Nephron (organoid): Measurements from ENCODE around the gene THRA.

ENCODE experiments used
- H3K27ac Mint-ChIP-seq, 3 experiments: 2 replicates each; pipeline ENCODE4 v1.8.0; 2020; ENCODE audit warnings: mixed read lengths in 3 of 3, mild to moderate bottlenecking in 2 of 3, moderate library complexity in 1 of 3
- H3K27me3 Mint-ChIP-seq: 2 replicates; pipeline ENCODE4 v1.8.0; 2021; ENCODE audit warnings: low read depth, mild to moderate bottlenecking, moderate library complexity, mixed read lengths
- H3K36me3 Mint-ChIP-seq: 2 replicates; pipeline ENCODE4 v1.8.0; 2020; ENCODE audit warnings: low read depth, mixed read lengths
- H3K4me1 Mint-ChIP-seq: 2 replicates; pipeline ENCODE4 v1.8.0; 2020; ENCODE audit warnings: mixed read lengths
- H3K4me3 Mint-ChIP-seq, 3 experiments: 2 replicates each; pipeline ENCODE4 v1.8.0; 2020; ENCODE audit warnings: mild to moderate bottlenecking in 3 of 3, mixed read lengths in 3 of 3, moderate library complexity in 2 of 3
- H3K9me3 Mint-ChIP-seq: 2 replicates; pipeline ENCODE4 v1.8.0; 2020; ENCODE audit warnings: mixed read lengths
- CTCF ChIP-seq, 3 experiments: fragments of 200-600 bp; sonication (generic); IDR thresholded peaks; one replicate each; pipeline ENCODE4 v1.5.0; 2021; ENCODE audit warnings: antibody characterized with exemption in 3 of 3; ENCODE audit not compliant: unreplicated experiment in 3 of 3

The THRA gene

DNA sequence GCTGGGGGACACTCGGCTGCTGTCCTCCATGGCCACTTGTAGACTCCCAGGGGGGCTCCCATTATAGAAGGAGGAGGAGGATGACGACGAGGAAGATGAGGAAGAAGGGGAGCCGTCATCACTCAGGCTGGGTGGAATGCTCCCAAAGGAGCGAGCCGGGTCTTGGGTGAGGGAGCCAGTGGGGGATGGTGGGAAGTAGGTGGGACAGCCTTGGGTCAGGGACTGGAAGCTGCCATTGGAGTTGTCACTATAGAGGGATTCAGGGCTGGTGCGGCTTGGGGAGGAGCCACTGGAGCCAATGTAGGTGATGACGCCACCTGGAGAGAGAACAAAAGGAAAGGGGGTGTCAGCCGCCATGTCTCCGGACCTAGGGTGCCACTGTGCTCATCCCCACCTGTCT lies 34.3 kb downstream of the THRA start:
- Mint-ChIP-seq H3K36me3 (peaks cover 18% of the 10 kb centered on the region), H3K27ac (no peak overlapping the region), H3K27me3 (no peaks in the 10 kb centered on the region)

DNA sequence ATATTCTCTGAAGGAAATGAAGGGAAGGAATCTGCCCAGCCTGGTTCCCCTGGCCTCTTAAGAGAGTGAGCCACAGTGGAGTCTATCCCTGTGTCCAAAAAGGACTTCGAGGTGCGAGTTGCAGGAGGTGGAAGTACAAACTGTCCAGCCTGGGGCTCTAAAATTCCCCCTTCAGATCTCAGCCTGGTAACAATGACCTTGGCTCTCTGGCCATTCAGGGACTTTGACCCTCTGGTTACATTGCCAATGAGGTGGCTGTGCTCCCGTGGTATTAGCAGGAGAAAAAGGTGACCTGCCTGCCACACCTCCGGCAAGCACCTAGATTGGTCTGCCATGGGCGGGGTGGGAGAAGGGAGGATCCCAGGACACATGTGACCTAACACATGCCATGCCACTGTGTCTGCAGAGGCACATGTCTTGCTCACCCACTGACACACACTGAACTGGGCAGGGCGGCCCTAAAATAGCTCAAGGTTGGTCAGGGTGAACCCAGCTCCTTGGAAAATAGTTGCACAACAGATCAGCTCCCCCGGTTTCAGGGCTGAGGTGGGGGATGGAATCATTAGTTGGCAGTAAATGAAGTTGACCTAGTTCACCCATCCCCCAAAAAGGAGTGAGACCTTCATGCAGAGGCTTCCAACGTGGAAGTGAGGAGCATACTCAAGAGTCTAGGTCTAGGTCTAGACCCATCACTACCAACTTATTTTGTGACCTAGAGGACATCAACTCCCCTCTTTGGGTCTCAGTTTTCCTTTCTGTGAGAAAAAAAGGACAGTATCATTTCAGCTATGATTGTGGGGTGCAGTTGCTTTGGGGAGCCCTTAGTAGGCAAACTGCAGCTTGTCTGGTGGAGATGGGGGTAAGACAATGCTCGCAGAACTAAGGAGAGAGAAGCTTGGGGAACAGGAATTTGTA lies 35.4 kb downstream of the THRA start:
- Mint-ChIP-seq H3K27ac (peak overlapping the region; percentile 65 to 97 (median 79)), H3K4me3 (peak overlapping the region; percentile 76 to 84 (median 83)), H3K27me3 (no peaks in the 10 kb centered on the region), H3K36me3 (peaks cover 18% of the 10 kb centered on the region), H3K9me3 (no peaks in the 10 kb centered on the region), H3K4me1 (peaks cover 67% of the 10 kb centered on the region)
- no peak for TF ChIP-seq CTCF (IDR thresholded peaks at IDR 0.05; ENCODE audit: unreplicated experiment in 3 of 3)

More for the DNA sequence above, 34.3 kb downstream of the THRA start:
- peaks cover 65% of the 10 kb centered on the region for H3K4me1 Mint-ChIP-seq
- no peak for TF ChIP-seq CTCF (IDR thresholded peaks at IDR 0.05; ENCODE audit: unreplicated experiment in 3 of 3)
- peak overlapping the region in 1 of 3 experiments; percentile 14 for H3K4me3 Mint-ChIP-seq
- no peaks in the 10 kb centered on the region for H3K9me3 Mint-ChIP-seq

DNA sequence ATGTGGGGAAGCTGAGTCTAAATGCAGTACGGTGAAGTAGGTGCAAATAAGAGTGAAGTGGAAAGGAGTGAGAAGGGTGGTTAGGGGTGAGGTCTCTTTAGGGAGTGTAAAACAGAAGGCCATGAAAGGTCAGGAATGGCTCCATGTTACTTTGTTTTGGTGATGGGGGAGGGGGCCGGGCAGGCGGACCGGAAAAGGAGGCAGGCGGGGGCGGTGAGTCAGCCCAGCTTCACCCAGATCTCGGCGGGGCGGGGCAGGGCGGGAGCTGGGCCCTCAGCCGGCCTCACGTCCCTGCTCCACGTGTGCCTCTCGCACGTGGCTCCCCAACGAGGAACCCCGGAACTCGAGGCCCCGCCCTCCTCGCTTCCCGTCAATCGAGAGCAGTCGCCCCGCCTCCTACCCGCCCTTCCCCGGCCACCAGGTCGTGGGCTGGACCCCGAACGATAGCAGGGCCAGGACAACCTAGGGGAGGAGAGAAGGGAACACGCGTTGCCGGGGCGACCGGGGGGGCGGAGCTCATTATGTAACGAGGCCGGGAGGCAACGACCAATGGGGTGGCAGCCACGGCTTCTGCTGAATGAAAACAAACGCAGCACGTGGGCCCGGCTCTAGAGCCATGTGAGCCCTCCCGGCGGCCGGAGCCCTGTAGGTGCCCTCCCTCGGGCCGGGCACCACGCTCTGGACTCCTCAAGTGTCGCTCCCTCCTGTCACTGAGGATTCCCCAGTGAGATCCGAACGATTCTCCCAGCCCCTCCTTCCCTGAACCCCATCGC lies 36.3 kb downstream of the THRA start:
- Mint-ChIP-seq H3K4me3 (peak overlapping the region; percentile 78 to 84 (median 83)), H3K9me3 (no peaks in the 10 kb centered on the region), H3K27ac (peak overlapping the region; percentile 68 to 97 (median 92)), H3K36me3 (peaks cover 11% of the 10 kb centered on the region), H3K4me1 (peaks cover 67% of the 10 kb centered on the region), H3K27me3 (no peaks in the 10 kb centered on the region)
- TF ChIP-seq CTCF (IDR thresholded peaks at IDR 0.05; ENCODE audit: unreplicated experiment in 3 of 3): no peak

DNA sequence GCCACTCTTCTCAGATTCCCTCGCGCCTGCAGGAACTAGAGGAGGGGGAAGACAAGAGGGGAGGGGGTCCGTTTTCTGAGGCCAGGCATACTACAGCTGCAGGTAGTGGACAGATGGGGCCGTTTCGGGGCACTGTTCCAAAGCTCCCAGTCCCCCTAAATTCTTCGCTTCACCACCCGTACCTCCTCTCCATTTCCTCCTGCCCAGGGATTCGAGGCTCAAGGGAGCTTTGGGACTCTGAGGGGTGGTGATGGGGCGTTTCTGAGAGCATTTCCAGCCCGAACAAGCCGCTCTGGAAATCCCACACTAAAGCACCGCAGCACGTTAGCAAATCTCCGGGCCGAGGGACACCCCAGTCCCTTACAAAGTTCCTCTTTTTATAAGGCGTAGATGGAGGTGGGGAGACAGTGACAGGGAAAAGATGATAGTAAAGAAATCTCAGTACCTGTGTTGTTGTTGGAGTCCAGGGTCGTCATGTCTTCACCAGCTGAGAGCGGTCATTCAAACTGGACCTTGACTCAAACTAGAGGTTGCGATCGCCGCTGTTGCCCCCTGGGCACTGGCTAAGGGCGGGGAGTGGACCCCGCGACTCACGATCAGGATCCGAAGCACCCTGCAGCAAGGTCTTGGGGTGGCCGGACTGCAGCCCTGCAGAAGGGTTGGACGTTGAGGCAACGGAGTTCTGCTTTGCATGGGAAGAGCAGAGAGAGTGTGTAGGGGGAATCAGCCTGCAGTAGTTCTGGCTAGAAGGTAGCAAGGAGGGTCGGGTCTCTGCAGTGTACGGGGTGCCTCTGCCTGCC lies 37.1 kb downstream of the THRA start:
- H3K4me3 Mint-ChIP-seq: peak overlapping the region; percentile 78 to 84 (median 83)
- H3K27ac Mint-ChIP-seq: peak overlapping the region; percentile 68 to 97 (median 92)
- H3K9me3 Mint-ChIP-seq: no peaks in the 10 kb centered on the region

GRCh38 chr17:40100419-40100668 lies 37.6 kb downstream of the THRA start, which contains the start of gene NR1D1:
Gene NR1D1 (minus strand): TSS chr17:40100589. CDS start chr17:40100094, 495 bp downstream.
- Mint-ChIP-seq H3K9me3 (no peaks in the 10 kb centered on the region), H3K27me3 (no peaks in the 10 kb centered on the region), H3K27ac (peak within 1 kb of the TSS; percentile 89 to 97 (median 92)), H3K4me3 (peak within 1 kb of the TSS; percentile 78 to 84 (median 83)), H3K4me1 (peaks cover 78% of the 10 kb centered on the region), H3K36me3 (peaks cover 8% of the 10 kb centered on the region)
- TF ChIP-seq CTCF (IDR thresholded peaks at IDR 0.05; ENCODE audit: unreplicated experiment in 3 of 3): no peak

More for the DNA sequence above, 37.1 kb downstream of the THRA start:
- Mint-ChIP-seq H3K27me3 (no peaks in the 10 kb centered on the region), H3K4me1 (peaks cover 72% of the 10 kb centered on the region), H3K36me3 (peaks cover 8% of the 10 kb centered on the region)
- TF ChIP-seq CTCF (IDR thresholded peaks at IDR 0.05; ENCODE audit: unreplicated experiment in 3 of 3): no peak
